Liver (tissue), 9 donors: ENCODE results near the gene ELL. TPM values are rescaled to one million over a fixed set of nuclear protein-coding genes. Genes with fewer than 3 reads are reported as not detected.

Experiments used
- DNase-seq: peaks from one replicate; pipeline ENCODE4 v3.0.0-alpha.2; 2017; ENCODE audit warnings: low spot score
- H3K27ac ChIP-seq, 2 donors: one replicate each; pipeline ENCODE4 v1.7.0; 2013; ENCODE audit warnings: inconsistent platforms in 2 of 2, low read length in 2 of 2, control low read depth in 1 of 2, low read depth in 1 of 2, mild to moderate bottlenecking in 1 of 2
- H3K27me3 ChIP-seq, 4 donors: one replicate each; pipeline versions ENCODE4 v1.6.1 to v1.7.0; 2013; ENCODE audit warnings: low read length in 3 of 4, inconsistent platforms in 1 of 4, mild to moderate bottlenecking in 1 of 4, moderate library complexity in 1 of 4; ENCODE audit not compliant: control insufficient read depth in 4 of 4, insufficient read depth in 4 of 4
- H3K36me3 ChIP-seq, 4 donors: one replicate each; pipeline versions ENCODE4 v1.6.1 to v1.7.0; 2013; ENCODE audit warnings: low read length in 3 of 4, mild to moderate bottlenecking in 3 of 4, low read depth in 1 of 4, moderate library complexity in 1 of 4; ENCODE audit not compliant: control insufficient read depth in 4 of 4, insufficient read depth in 3 of 4
- H3K4me1 ChIP-seq, 4 donors: one replicate each; pipeline versions ENCODE4 v1.6.1 to v1.7.0; 2013; ENCODE audit warnings: low read length in 3 of 4, mild to moderate bottlenecking in 3 of 4, moderate library complexity in 1 of 4; ENCODE audit not compliant: control insufficient read depth in 4 of 4, insufficient read depth in 4 of 4
- H3K4me3 ChIP-seq, 3 donors: one replicate each; pipeline versions ENCODE4 v1.6.1 to v1.7.0; 2013; ENCODE audit warnings: low read length in 3 of 3, control low read depth in 1 of 3, low read depth in 1 of 3, mild to moderate bottlenecking in 1 of 3
- H3K9ac ChIP-seq, 2 donors: one replicate each; pipeline ENCODE4 v1.7.0; 2013; ENCODE audit warnings: low read length in 2 of 2, mild to moderate bottlenecking in 2 of 2, moderate library complexity in 2 of 2, control low read depth in 1 of 2, low read depth in 1 of 2
- H3K9me3 ChIP-seq, 4 donors: one replicate each; pipeline versions ENCODE4 v1.6.1 to v1.7.0; 2013; ENCODE audit warnings: low read length in 3 of 4; ENCODE audit not compliant: control insufficient read depth in 4 of 4
- EGR1 ChIP-seq, 2 donors: IDR thresholded peaks; 2 replicates each; pipeline ENCODE4 v1.6.1; 2016 to 2018; ENCODE audit warnings: antibody characterized with exemption in 2 of 2, low read depth in 2 of 2
- FOXA1 ChIP-seq: IDR thresholded peaks from 2 replicates; pipeline ENCODE4 v1.6.1; 2016; ENCODE audit warnings: antibody characterized with exemption
- FOXA2 ChIP-seq: IDR thresholded peaks from 2 replicates; pipeline ENCODE4 v1.6.1; 2016; ENCODE audit warnings: antibody characterized with exemption
- GABPA ChIP-seq, 2 donors: IDR thresholded peaks in 1 of 2; conservative IDR thresholded peaks in 1 of 2; 2 replicates each; pipeline ENCODE4 v1.6.1; 2016; ENCODE audit warnings: antibody characterized with exemption in 2 of 2, mild to moderate bottlenecking in 1 of 2, moderate library complexity in 1 of 2
- HNF4A ChIP-seq, 2 donors: conservative IDR thresholded peaks; 2 replicates each; pipeline ENCODE4 v1.6.1; 2016; ENCODE audit warnings: antibody characterized with exemption in 2 of 2, mild to moderate bottlenecking in 2 of 2
- HNF4G ChIP-seq: IDR thresholded peaks from 2 replicates; pipeline ENCODE4 v1.6.1; 2016; ENCODE audit warnings: antibody characterized with exemption
- JUND ChIP-seq, 2 donors: IDR thresholded peaks; 2 replicates each; pipeline ENCODE4 v1.6.1; 2016; ENCODE audit warnings: antibody characterized with exemption in 2 of 2
- NR2F2 ChIP-seq: IDR thresholded peaks from 2 replicates; pipeline ENCODE4 v1.6.1; 2016; ENCODE audit warnings: antibody characterized with exemption
- RAD21 ChIP-seq, 2 donors: IDR thresholded peaks; 2 replicates each; pipeline ENCODE4 v1.6.1; 2016; ENCODE audit warnings: antibody characterized with exemption in 2 of 2, mild to moderate bottlenecking in 2 of 2
- RXRA ChIP-seq, 2 donors: IDR thresholded peaks; 2 replicates each; pipeline ENCODE4 v1.6.1; 2017 to 2018; ENCODE audit warnings: antibody characterized with exemption in 2 of 2, mild to moderate bottlenecking in 1 of 2
- SP1 ChIP-seq: IDR thresholded peaks from 2 replicates; pipeline ENCODE4 v1.6.1; 2018; ENCODE audit warnings: antibody characterized with exemption, mild to moderate bottlenecking
- TAF1 ChIP-seq: conservative IDR thresholded peaks from 2 replicates; pipeline ENCODE4 v1.6.1; 2016; ENCODE audit warnings: antibody characterized with exemption, mild to moderate bottlenecking
- YY1 ChIP-seq: IDR thresholded peaks from 2 replicates; pipeline ENCODE4 v1.6.1; 2016; ENCODE audit warnings: antibody characterized with exemption, mild to moderate bottlenecking
- WGBS: extraction: QIAGEN DNeasy Blood & Tissue Kit; methylation state at CpG from one replicate; pipeline ENCODE4 v1.1.7; 2013; 5-methylcytosine and 5-hydroxymethylcytosine counted together
- polyA plus RNA-seq, 2 donors: library from polyadenylated mRNA; stranded (reverse) in 1 of 2; unstranded in 1 of 2; fragments of 200-250 nt in 1 of 2; fragments of >200 nt in 1 of 2; fragmentation: Nextera tagmentation in 1 of 2; extraction: Ambion mirVana in 1 of 2; gene quantifications; one replicate each; pipeline versions ENCODE4 v1.2.1 to v1.2.3, GENCODE V29; 2013 to 2015
- total RNA-seq, 2 donors: library from RNA; depleted of rRNA; stranded (reverse); fragments of >200 nt; gene quantifications; one replicate each; pipeline ENCODE4 v1.2.3, GENCODE V29; 2014
- TF ChIP-seq, protein P1 (sequence below): IDR thresholded peaks from 2 replicates; pipeline ENCODE4 v1.6.1; 2016; ENCODE audit warnings: antibody characterized with exemption
- TF ChIP-seq, protein P2 (sequence below): fragments of 150-350 bp; IDR thresholded peaks from 2 replicates; pipeline ENCODE4 v1.5.1; 2017; ENCODE audit warnings: improper control_type of control experiment, low read depth, low read length; ENCODE audit not compliant: missing input control
- TF ChIP-seq, protein P3 (sequence below): IDR thresholded peaks from 2 replicates; pipeline ENCODE4 v1.6.1; 2016; ENCODE audit warnings: antibody characterized with exemption
- TF ChIP-seq, protein P4 (sequence below): IDR thresholded peaks from 2 replicates; pipeline ENCODE4 v1.6.1; 2016; ENCODE audit warnings: antibody characterized with exemption, mild to moderate bottlenecking
- donor health status: healthy.
- donor health status: healthy.
- donor health status: healthy.
- donor health status: healthy.
- donor health status: healthy.

Gene ELL
- total and polyA plus RNA-seq, 4 donors, result 4.5 to 10.5 (median 6.6) TPM

DNA sequence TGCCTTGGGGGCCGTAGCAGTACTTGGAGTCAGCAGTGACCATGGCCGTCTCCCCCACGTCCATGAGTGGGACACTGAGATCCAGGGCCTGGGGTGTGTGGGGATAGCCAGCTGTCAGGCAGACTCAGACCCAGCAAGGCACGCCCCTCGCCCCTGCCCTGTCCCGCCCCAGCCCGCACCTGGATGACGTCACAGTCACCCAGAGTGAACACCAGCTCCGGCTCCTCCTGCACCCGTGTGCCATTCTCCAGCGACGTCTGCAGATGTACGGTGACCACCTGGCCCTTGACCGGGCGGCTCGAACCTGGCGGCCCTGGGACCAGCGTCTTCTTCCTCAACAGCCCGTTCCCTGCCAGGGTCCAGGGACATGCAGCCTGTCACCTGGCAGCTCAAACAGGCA lies 17.5 kb upstream of the ELL start:
- Histone ChIP-seq H3K9me3 (no peaks in the 10 kb centered on the region), H3K27me3 (no peaks in the 10 kb centered on the region), H3K4me3 (no peak overlapping the region), H3K4me1 (peaks cover 8 to 22% (median 15%) of the 10 kb centered on the region in 4 donors), H3K27ac (no peak overlapping the region), H3K9ac (no peak overlapping the region), H3K36me3 (peaks cover 0 to 28% (median 9%) of the 10 kb centered on the region in 4 donors)
- DNase-seq, result no peak
- 97% methylated on average over 19 of the region's 19 CpGs for WGBS
- TF ChIP-seq FOXA1, result no peak
- TF ChIP-seq, protein P1, sequence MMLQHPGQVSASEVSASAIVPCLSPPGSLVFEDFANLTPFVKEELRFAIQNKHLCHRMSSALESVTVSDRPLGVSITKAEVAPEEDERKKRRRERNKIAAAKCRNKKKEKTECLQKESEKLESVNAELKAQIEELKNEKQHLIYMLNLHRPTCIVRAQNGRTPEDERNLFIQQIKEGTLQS, result no peak
- no peak for TF ChIP-seq RAD21 (IDR thresholded peaks at IDR 0.05)
- no peak for TF ChIP-seq NR2F2
- no peak for TF ChIP-seq SP1
- TF ChIP-seq FOXA2, result no peak
- TF ChIP-seq YY1, result no peak
- no peak for TF ChIP-seq EGR1 (IDR thresholded peaks at IDR 0.05; ENCODE audit: low read depth in 2 of 2)
- TF ChIP-seq, protein P2, sequence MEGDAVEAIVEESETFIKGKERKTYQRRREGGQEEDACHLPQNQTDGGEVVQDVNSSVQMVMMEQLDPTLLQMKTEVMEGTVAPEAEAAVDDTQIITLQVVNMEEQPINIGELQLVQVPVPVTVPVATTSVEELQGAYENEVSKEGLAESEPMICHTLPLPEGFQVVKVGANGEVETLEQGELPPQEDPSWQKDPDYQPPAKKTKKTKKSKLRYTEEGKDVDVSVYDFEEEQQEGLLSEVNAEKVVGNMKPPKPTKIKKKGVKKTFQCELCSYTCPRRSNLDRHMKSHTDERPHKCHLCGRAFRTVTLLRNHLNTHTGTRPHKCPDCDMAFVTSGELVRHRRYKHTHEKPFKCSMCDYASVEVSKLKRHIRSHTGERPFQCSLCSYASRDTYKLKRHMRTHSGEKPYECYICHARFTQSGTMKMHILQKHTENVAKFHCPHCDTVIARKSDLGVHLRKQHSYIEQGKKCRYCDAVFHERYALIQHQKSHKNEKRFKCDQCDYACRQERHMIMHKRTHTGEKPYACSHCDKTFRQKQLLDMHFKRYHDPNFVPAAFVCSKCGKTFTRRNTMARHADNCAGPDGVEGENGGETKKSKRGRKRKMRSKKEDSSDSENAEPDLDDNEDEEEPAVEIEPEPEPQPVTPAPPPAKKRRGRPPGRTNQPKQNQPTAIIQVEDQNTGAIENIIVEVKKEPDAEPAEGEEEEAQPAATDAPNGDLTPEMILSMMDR, result no peak
- TF ChIP-seq, protein P3, sequence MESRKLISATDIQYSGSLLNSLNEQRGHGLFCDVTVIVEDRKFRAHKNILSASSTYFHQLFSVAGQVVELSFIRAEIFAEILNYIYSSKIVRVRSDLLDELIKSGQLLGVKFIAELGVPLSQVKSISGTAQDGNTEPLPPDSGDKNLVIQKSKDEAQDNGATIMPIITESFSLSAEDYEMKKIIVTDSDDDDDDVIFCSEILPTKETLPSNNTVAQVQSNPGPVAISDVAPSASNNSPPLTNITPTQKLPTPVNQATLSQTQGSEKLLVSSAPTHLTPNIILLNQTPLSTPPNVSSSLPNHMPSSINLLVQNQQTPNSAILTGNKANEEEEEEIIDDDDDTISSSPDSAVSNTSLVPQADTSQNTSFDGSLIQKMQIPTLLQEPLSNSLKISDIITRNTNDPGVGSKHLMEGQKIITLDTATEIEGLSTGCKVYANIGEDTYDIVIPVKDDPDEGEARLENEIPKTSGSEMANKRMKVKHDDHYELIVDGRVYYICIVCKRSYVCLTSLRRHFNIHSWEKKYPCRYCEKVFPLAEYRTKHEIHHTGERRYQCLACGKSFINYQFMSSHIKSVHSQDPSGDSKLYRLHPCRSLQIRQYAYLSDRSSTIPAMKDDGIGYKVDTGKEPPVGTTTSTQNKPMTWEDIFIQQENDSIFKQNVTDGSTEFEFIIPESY, result no peak
- TF ChIP-seq GABPA (IDR thresholded peaks at IDR 0.05 in 1 of 2, conservative IDR thresholded peaks at IDR 0.05 in 1 of 2), result no peak
- no peak for TF ChIP-seq TAF1
- TF ChIP-seq RXRA (IDR thresholded peaks at IDR 0.05), result no peak
- no peak for TF ChIP-seq HNF4A (conservative IDR thresholded peaks at IDR 0.05)

DNA sequence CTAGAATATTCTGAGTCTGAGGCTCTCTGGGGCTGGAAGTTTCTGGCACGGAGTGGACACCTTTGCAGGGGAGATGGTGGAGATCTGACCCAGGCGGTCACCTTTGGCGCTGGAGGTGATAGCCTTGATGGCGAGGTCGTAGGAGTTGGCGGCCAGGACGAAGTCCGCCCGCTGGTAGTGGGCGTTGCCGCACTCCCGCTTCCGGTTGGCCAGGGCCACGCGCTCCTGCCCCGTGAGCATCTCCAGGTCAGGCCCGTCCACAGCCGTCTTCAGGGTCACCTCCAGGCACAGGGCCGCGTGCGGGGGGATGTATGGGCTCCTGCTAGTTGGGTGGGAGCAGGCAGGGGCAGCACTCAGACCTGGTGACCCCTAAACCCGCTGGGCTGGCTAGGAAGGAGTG lies 16.2 kb upstream of the ELL start:
- no peak overlapping the region for H3K4me3 ChIP-seq
- TF ChIP-seq HNF4G, result no peak
- no peak for TF ChIP-seq FOXA1
- TF ChIP-seq GABPA (IDR thresholded peaks at IDR 0.05 in 1 of 2, conservative IDR thresholded peaks at IDR 0.05 in 1 of 2), result peak in 1 of 2 donors; percentile 79
- TF ChIP-seq, protein P4, sequence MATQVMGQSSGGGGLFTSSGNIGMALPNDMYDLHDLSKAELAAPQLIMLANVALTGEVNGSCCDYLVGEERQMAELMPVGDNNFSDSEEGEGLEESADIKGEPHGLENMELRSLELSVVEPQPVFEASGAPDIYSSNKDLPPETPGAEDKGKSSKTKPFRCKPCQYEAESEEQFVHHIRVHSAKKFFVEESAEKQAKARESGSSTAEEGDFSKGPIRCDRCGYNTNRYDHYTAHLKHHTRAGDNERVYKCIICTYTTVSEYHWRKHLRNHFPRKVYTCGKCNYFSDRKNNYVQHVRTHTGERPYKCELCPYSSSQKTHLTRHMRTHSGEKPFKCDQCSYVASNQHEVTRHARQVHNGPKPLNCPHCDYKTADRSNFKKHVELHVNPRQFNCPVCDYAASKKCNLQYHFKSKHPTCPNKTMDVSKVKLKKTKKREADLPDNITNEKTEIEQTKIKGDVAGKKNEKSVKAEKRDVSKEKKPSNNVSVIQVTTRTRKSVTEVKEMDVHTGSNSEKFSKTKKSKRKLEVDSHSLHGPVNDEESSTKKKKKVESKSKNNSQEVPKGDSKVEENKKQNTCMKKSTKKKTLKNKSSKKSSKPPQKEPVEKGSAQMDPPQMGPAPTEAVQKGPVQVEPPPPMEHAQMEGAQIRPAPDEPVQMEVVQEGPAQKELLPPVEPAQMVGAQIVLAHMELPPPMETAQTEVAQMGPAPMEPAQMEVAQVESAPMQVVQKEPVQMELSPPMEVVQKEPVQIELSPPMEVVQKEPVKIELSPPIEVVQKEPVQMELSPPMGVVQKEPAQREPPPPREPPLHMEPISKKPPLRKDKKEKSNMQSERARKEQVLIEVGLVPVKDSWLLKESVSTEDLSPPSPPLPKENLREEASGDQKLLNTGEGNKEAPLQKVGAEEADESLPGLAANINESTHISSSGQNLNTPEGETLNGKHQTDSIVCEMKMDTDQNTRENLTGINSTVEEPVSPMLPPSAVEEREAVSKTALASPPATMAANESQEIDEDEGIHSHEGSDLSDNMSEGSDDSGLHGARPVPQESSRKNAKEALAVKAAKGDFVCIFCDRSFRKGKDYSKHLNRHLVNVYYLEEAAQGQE, result peak; percentile 33
- peak; percentile 62 for TF ChIP-seq SP1
- TF ChIP-seq HNF4A (conservative IDR thresholded peaks at IDR 0.05), result peak; percentile 75 to 90
- no peak for TF ChIP-seq JUND (IDR thresholded peaks at IDR 0.05)
- TF ChIP-seq RAD21 (IDR thresholded peaks at IDR 0.05), result no peak
- peak; percentile 76 for TF ChIP-seq YY1
- peak; percentile 73 to 88 for TF ChIP-seq RXRA (IDR thresholded peaks at IDR 0.05)
- peak; percentile 16 for TF ChIP-seq NR2F2
- peak overlapping the region; percentile 6 to 33 for H3K27ac ChIP-seq
- no peaks in the 10 kb centered on the region for H3K27me3 ChIP-seq
- peaks cover 0 to 29% (median 9%) of the 10 kb centered on the region in 4 donors for H3K36me3 ChIP-seq
- WGBS, result 51% methylated on average over 22 of the region's 22 CpGs
- H3K9ac ChIP-seq, result no peak overlapping the region
- DNase-seq, result no peak
- peaks cover 5 to 22% (median 12%) of the 10 kb centered on the region in 4 donors for H3K4me1 ChIP-seq
- no peaks in the 10 kb centered on the region for H3K9me3 ChIP-seq
